Tibial nerve (tissue), 4 donors: ENCODE data around the gene STAC3. TPM values are rescaled to one million over a fixed set of nuclear protein-coding genes. Genes with fewer than 3 reads are reported as not detected.

Source experiments
- DNase-seq, 2 donors: peaks; one replicate each; pipeline ENCODE4 v3.0.0-alpha.2; 2019; ENCODE audit warnings: low spot score in 2 of 2
- H3K27ac ChIP-seq, 4 donors: fragments of 200-600 bp; sonication (generic) in 3 of 4; one replicate each; pipeline ENCODE4 v1.5.1; 2017 to 2019; ENCODE audit warnings: mild to moderate bottlenecking in 1 of 4
- H3K27me3 ChIP-seq, 2 donors: fragments of 200-600 bp; sonication (generic) in 1 of 2; one replicate each; pipeline versions ENCODE4 v1.5.1 to v1.6.0; 2017 to 2019
- H3K36me3 ChIP-seq, 3 donors: fragments of 200-600 bp; sonication (generic); one replicate each; pipeline ENCODE4 v1.5.1; 2018 to 2019
- H3K4me1 ChIP-seq, 4 donors: fragments of 200-600 bp; sonication (generic) in 3 of 4; one replicate each; pipeline ENCODE4 v1.5.1; 2017 to 2019
- H3K4me3 ChIP-seq, 4 donors: fragments of 200-600 bp; sonication (generic) in 3 of 4; one replicate each; pipeline ENCODE4 v1.5.1; 2017 to 2019; ENCODE audit warnings: mild to moderate bottlenecking in 1 of 4, moderate library complexity in 1 of 4
- H3K9me3 ChIP-seq, 4 donors: fragments of 200-600 bp; sonication (generic) in 3 of 4; one replicate each; pipeline ENCODE4 v1.5.1; 2017 to 2019
- EP300 ChIP-seq, 2 donors: sonication (generic); formaldehyde crosslinking; IDR thresholded peaks; one replicate each; pipeline ENCODE4 v1.6.1; 2017; ENCODE audit warnings: antibody characterized with exemption in 2 of 2, mild to moderate bottlenecking in 1 of 2
- POLR2A ChIP-seq, 2 donors: fragments of 450-650 bp; IDR thresholded peaks; one replicate each; pipeline ENCODE4 v1.6.1; 2017; ENCODE audit warnings: antibody characterized with exemption in 2 of 2, mild to moderate bottlenecking in 2 of 2, moderate library complexity in 2 of 2
- WGBS, 2 donors: methylation state at CpG; one replicate each; pipeline ENCODE4 v1.1.5; 2018; 5-methylcytosine and 5-hydroxymethylcytosine counted together
- total RNA-seq, 4 donors: library from RNA; depleted of rRNA; stranded (reverse); fragments of >200 nt; gene quantifications; one replicate each; pipeline ENCODE4 v1.1.0, GENCODE V29; 2016
- TF ChIP-seq, protein P1 (sequence below), 5 experiments: fragments of 200-600 bp in 3 of 5; fragments of 450-650 bp in 2 of 5; sonication (generic) in 3 of 5; IDR thresholded peaks; one replicate each; pipeline ENCODE4 v1.5.1; 2016 to 2019; ENCODE audit warnings: antibody characterized with exemption in 5 of 5, mild to moderate bottlenecking in 3 of 5, moderate library complexity in 2 of 5

The STAC3 gene
- total RNA-seq, 4 donors from 2014 or later, result 1.7 to 5.0 (median 3.6) TPM; not detected in 1

DNA sequence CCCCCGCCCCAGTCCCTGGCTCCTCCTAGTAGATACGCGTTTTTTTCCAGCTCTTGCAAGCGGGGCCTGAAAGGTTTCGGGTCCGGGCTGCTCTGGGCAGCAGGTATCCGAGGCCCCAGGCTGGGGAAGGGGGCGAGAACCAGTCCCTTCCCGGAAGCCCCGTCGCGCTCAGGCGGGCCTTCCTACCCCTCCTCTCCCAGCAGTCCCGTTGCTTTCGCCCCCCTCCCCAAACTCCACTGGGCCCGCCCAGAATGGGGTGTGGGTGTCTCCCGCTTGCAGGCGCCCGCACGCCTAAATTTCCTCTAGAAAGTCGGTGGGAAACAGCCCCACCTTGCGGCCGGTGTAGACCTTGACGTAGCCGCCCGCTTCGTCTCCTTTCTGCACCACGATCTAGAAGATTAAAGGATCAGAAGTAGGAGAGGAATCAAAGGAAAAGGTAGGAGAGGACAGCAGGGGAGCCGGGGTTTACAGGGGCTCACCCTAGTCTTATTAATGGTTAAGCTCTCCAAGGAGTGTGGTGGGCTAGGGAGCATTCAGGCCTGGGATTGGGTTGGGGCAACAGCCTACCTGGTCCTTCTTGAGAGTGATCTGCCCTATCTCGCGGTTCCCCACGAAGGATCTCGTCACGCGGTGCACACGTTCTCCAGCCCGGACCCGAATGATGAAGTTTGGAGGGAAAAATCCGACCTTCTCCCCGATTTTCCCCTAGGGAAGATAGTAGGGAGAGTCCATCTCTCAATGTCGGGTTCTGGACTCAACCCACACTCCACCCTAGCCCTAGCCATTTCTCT, 7.3 kb downstream of the STAC3 start:
- WGBS, 2 donors, result 12 to 13% methylated on average over 41 of the region's 41 CpGs

DNA sequence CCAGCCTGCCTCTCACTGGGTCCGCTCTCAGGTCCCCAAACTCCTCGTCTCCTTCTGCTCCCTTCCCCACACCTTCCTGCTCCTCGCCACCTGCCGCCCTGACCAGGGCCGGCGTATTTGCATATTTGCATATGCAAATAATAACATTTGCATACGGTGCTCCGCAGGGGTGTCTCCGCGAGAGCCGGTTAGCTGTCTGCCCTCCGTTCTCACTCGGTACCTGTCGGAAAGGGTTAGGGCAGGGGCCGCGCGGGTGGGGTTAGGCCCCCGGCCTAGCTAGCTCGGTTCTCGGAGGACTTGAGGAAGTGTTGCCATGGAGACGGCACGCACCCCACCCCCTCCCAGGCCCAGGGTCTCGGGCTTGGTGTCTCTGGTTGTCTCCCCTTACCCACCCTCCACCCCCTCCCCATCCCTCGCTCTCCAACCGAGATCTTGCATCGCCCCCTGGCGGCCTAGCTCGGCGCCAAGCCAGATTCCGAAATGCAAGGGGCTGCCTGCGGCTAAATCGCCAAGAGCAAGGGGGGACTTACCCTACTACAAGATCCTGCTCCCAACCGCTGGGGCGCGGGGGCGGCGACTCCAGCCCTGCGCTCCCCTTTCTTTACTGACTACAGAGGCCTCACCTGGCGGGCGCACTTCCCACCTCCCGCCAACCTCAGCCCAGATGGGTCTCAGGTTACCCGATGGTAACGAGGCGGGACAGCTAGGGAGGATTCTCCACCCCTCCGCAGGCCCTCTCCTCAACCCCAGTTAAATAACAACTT, 8.1 kb downstream of the STAC3 start:
- no peak overlapping the region for H3K27ac ChIP-seq
- DNase-seq, result no peak
- H3K4me1 ChIP-seq, result peaks cover 5 to 64% (median 53%) of the 10 kb centered on the region in 4 donors
- H3K4me3 ChIP-seq, result peak overlapping the region in 2 of 4 donors; percentile 18 to 37
- H3K36me3 ChIP-seq, result peaks cover 0 to 5% (median 0%) of the 10 kb centered on the region in 3 donors
- H3K27me3 ChIP-seq, result peaks cover 8 to 62% of the 10 kb centered on the region in 2 donors
- H3K9me3 ChIP-seq, result no peaks in the 10 kb centered on the region
- WGBS, 2 donors, result 3 to 7% methylated on average over 29 to 30 of the region's 45 CpGs
- TF ChIP-seq EP300 (IDR thresholded peaks at IDR 0.05) (no peak), POLR2A (IDR thresholded peaks at IDR 0.05) (no peak)
- TF ChIP-seq, protein P1, sequence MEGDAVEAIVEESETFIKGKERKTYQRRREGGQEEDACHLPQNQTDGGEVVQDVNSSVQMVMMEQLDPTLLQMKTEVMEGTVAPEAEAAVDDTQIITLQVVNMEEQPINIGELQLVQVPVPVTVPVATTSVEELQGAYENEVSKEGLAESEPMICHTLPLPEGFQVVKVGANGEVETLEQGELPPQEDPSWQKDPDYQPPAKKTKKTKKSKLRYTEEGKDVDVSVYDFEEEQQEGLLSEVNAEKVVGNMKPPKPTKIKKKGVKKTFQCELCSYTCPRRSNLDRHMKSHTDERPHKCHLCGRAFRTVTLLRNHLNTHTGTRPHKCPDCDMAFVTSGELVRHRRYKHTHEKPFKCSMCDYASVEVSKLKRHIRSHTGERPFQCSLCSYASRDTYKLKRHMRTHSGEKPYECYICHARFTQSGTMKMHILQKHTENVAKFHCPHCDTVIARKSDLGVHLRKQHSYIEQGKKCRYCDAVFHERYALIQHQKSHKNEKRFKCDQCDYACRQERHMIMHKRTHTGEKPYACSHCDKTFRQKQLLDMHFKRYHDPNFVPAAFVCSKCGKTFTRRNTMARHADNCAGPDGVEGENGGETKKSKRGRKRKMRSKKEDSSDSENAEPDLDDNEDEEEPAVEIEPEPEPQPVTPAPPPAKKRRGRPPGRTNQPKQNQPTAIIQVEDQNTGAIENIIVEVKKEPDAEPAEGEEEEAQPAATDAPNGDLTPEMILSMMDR (IDR thresholded peaks at IDR 0.05), result peak; percentile 33 to 75 (median 51)

More for the DNA sequence above, 7.3 kb downstream of the STAC3 start:
- H3K4me3 ChIP-seq, result peak overlapping the region in 3 of 4 donors; percentile 16 to 37 (median 18)
- TF ChIP-seq, protein P1 (IDR thresholded peaks at IDR 0.05), result peak; percentile 65 to 73 (median 67)
- TF ChIP-seq EP300 (IDR thresholded peaks at IDR 0.05), result no peak
- TF ChIP-seq POLR2A (IDR thresholded peaks at IDR 0.05), result no peak
- H3K27ac ChIP-seq, result no peak overlapping the region
- H3K4me1 ChIP-seq, result peaks cover 5 to 56% (median 45%) of the 10 kb centered on the region in 4 donors
- H3K36me3 ChIP-seq, result peaks cover 0 to 5% (median 0%) of the 10 kb centered on the region in 3 donors
- DNase-seq, result peak in 1 of 2 donors; percentile 79
- H3K27me3 ChIP-seq, result peaks cover 8 to 54% of the 10 kb centered on the region in 2 donors
- no peaks in the 10 kb centered on the region for H3K9me3 ChIP-seq

DNA sequence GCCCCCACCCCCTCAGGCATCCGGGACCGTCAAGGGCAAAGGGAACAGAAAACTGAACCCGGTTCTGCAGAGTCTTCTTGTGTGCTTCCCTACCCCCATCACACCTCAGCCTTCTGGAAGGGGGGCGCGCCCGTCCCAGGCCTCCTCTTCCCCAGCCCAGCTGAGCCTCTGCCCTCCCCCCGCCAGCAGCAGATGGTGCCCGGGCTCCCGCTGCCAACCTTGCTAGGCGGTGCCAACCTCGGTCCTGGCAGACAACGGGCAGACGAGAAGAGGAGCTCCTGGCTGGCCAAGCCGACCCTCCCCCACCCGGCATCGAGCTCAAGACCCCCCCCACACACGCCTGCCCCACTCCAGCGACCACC, 8.7 kb downstream of the STAC3 start:
- TF ChIP-seq EP300 (IDR thresholded peaks at IDR 0.05) (no peak), POLR2A (IDR thresholded peaks at IDR 0.05) (no peak)
- TF ChIP-seq, protein P1 (IDR thresholded peaks at IDR 0.05), result no peak
- 3 to 6% methylated on average over 14 to 17 of the region's 18 CpGs for WGBS, 2 donors
- peaks cover 0 to 5% (median 0%) of the 10 kb centered on the region in 3 donors for H3K36me3 ChIP-seq
- H3K9me3 ChIP-seq, result no peaks in the 10 kb centered on the region
- peaks cover 8 to 68% of the 10 kb centered on the region in 2 donors for H3K27me3 ChIP-seq
- H3K4me1 ChIP-seq, result peaks cover 5 to 70% (median 56%) of the 10 kb centered on the region in 4 donors
- H3K27ac ChIP-seq, result no peak overlapping the region
- H3K4me3 ChIP-seq, result peak overlapping the region in 1 of 4 donors; percentile 18
- no peak for DNase-seq

DNA sequence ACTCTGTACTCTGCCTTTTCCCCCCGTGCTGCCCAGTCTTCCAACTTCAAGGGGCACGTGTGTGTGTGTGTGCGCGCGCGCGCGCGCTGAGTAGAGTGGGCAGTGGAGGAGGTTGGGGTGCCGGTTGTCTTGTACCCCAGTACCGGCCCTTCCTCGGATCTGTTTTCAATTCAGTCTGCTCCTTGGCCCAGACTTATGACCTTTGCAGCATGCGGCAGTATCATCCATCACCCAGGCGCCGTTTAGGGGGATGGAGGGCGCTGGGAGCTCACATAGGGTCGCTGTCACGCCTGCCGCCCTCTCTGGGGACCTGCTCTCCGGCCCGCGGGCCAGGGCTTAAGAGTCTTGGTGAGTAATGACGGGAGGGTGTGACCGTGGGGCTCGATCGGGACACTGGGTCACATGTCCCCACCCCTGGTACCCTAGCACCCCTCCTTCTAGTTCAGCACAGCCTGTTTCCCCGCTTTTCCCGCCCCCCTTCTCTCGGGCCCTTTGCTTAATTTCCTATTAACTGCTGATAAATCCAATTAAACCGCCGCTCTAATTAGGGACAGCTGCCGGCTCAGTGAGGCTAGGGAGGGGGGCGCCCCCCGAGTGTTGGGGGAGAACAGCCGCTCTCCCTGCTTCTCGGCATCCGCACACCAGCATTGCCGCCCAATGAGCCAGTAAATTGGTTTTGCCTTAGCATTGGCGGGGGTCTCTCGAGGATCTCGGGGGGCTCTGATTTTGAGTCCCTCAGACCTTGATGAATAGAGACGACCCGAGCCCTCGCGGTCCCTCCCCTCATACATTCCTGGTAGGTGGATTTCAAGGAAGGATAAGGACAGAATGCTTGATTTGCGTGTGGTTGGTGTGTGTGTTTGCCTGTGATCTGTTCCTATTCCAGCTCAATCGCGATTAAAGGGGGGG, 9.3 kb downstream of the STAC3 start:
- H3K27me3 ChIP-seq, result peaks cover 8 to 75% of the 10 kb centered on the region in 2 donors
- 10 to 14% methylated on average over 48 of the region's 48 CpGs for WGBS, 2 donors
- no peak for TF ChIP-seq POLR2A (IDR thresholded peaks at IDR 0.05)
- TF ChIP-seq, protein P1 (IDR thresholded peaks at IDR 0.05), result no peak
- no peak for TF ChIP-seq EP300 (IDR thresholded peaks at IDR 0.05)
- no peak for DNase-seq
- no peak overlapping the region for H3K4me3 ChIP-seq
- H3K27ac ChIP-seq, result no peak overlapping the region
- peaks cover 0 to 2% (median 0%) of the 10 kb centered on the region in 3 donors for H3K36me3 ChIP-seq
- H3K9me3 ChIP-seq, result no peaks in the 10 kb centered on the region
- H3K4me1 ChIP-seq, result peaks cover 5 to 76% (median 56%) of the 10 kb centered on the region in 4 donors
